Activated effector memory CD4-positive, alpha-beta T cell treated with anti-CD3 and anti-CD28 coated beads, Interleukin-2, amount 50 U/mL, for 16 hours (primary cell): ENCODE results near the gene FASTKD3.
"Not testable (repeated sequence)": the region's sequence is repeated elsewhere in the genome, so short reads cannot be mapped to it uniquely, and the experiment has no call there.

Experiments
- DNase-seq: peaks from one replicate; pipeline ENCODE4 v3.0.0-alpha.2; 2020

Gene FASTKD3

GRCh38 chr5:7868773-7869473 is at the start of gene FASTKD3, which contains the start of gene MTRR:
Gene FASTKD3, minus strand, starts transcription at chr5:7869031. Its CDS starts 948 bp downstream, at chr5:7868083.
Gene MTRR, plus strand, starts transcription at chr5:7869148. Its CDS starts 1,647 bp downstream, at chr5:7870795.
- DNase-seq, result peak; percentile 96

GRCh38 chr5:7917130-7918123 is 48.6 kb upstream of the FASTKD3 start:
- no peak for DNase-seq

GRCh38 chr5:7916171-7916804 is 47.5 kb upstream of the FASTKD3 start:
- no peak for DNase-seq

GRCh38 chr5:7911429-7911771 is 42.6 kb upstream of the FASTKD3 start:
- DNase-seq, result not testable (repeated sequence)

- DNase-seq, result no peak
These were observed 42.1 kb upstream of the FASTKD3 start for GRCh38 chr5:7910738-7911428.

GRCh38 chr5:7908317-7908716 is 39.5 kb upstream of the FASTKD3 start:
- DNase-seq, result no peak

GRCh38 chr5:7907612-7908011 is 38.8 kb upstream of the FASTKD3 start:
- DNase-seq, result no peak

GRCh38 chr5:7904170-7904569 is 35.3 kb upstream of the FASTKD3 start:
- no peak for DNase-seq

- no peak for DNase-seq
These were observed 34.1 kb upstream of the FASTKD3 start for GRCh38 chr5:7902666-7903625.

GRCh38 chr5:7902201-7902600 is 33.4 kb upstream of the FASTKD3 start:
- no peak for DNase-seq

GRCh38 chr5:7897014-7897600 is 28.3 kb upstream of the FASTKD3 start:
- peak; percentile 70 for DNase-seq

GRCh38 chr5:7894860-7895259 is 26.0 kb upstream of the FASTKD3 start:
- no peak for DNase-seq

- no peak for DNase-seq
These were observed 25.6 kb upstream of the FASTKD3 start for GRCh38 chr5:7894439-7894838.

GRCh38 chr5:7888901-7889300 is 20.1 kb upstream of the FASTKD3 start:
- no peak for DNase-seq

GRCh38 chr5:7886849-7887475 is 18.1 kb upstream of the FASTKD3 start:
- DNase-seq, result no peak

- DNase-seq, result no peak
These were observed 15.8 kb upstream of the FASTKD3 start for GRCh38 chr5:7884491-7885267.

GRCh38 chr5:7882926-7883325 is 14.1 kb upstream of the FASTKD3 start:
- no peak for DNase-seq

GRCh38 chr5:7881816-7882215 is 13.0 kb upstream of the FASTKD3 start:
- DNase-seq, result no peak

- no peak for DNase-seq
These were observed 12.3 kb upstream of the FASTKD3 start for GRCh38 chr5:7881091-7881490.

GRCh38 chr5:7878381-7878873 is 9.6 kb upstream of the FASTKD3 start:
- DNase-seq, result no peak
